Measurements from ENCODE around the gene CD44.

CD44 gene

DNA sequence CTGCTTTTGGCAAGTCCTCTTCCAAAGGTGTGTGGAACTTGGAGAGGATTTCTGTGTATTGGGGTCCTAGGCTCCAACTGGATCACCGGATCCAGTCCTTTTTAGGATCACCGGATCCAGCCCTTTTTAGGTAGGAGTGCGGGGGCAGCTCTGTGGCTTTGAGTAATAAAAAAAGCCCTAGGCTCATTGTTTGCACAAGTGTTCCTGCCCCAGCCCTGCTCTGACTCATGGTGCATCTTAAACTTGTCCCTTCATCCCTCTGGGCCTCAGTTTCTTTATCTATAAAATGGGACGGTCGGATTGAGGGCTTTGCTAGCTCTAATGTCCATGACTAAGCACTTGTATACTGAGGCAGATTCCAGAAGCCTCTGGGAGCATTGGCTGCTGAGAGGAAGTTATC is 22.7 kb upstream of the CD44 start:
- Histone ChIP-seq H3K9ac (ENCODE audit: low read length) (peak overlapping the region; percentile 49; the same call in 1 of the 2 replicates), H4K20me1 (ENCODE audit: insufficient read depth, low read length) (no peaks in the 10 kb centered on the region), H2AFZ (ENCODE audit: low read depth, low read length) (no peak overlapping the region), H3K9me3 (ENCODE audit: insufficient read depth, low read length) (no peaks in the 10 kb centered on the region), H3K4me2 (ENCODE audit: low read length) (peak overlapping the region; percentile 81), H3K36me3 (replicated peaks; ENCODE audit: low read depth, low read length) (no peaks in the 10 kb centered on the region), H3K27me3 (ENCODE audit: low read depth, low read length) (0 out of 2 replicates have a peak, but pooled peaks cover 3% of the 10 kb centered on the region), H3K79me2 (ENCODE audit: low read length) (0 out of 2 replicates have a peak, but pooled peaks cover 5% of the 10 kb centered on the region), H3K27ac (ENCODE audit: low read length) (no peak overlapping the region; the same call in 1 of the 2 replicates), H3K4me3 (ENCODE audit: low read length) (peak overlapping the region; percentile 51; the same call in 1 of the 2 replicates), H3K4me1 (ENCODE audit: low read length) (peaks cover 89% of the 10 kb centered on the region)
- no peak for TF ChIP-seq EZH2phosphoT487 (IDR thresholded peaks at IDR 0.05; ENCODE audit: low read depth)
- TF ChIP-seq, protein P1, sequence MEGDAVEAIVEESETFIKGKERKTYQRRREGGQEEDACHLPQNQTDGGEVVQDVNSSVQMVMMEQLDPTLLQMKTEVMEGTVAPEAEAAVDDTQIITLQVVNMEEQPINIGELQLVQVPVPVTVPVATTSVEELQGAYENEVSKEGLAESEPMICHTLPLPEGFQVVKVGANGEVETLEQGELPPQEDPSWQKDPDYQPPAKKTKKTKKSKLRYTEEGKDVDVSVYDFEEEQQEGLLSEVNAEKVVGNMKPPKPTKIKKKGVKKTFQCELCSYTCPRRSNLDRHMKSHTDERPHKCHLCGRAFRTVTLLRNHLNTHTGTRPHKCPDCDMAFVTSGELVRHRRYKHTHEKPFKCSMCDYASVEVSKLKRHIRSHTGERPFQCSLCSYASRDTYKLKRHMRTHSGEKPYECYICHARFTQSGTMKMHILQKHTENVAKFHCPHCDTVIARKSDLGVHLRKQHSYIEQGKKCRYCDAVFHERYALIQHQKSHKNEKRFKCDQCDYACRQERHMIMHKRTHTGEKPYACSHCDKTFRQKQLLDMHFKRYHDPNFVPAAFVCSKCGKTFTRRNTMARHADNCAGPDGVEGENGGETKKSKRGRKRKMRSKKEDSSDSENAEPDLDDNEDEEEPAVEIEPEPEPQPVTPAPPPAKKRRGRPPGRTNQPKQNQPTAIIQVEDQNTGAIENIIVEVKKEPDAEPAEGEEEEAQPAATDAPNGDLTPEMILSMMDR (IDR thresholded peaks at IDR 0.05; ENCODE audit: low read depth, low read length) = no peak

- Histone ChIP-seq H4K20me1 (ENCODE audit: insufficient read depth, low read length) (no peaks in the 10 kb centered on the region), H3K36me3 (replicated peaks; ENCODE audit: low read depth, low read length) (no peaks in the 10 kb centered on the region), H3K9me3 (ENCODE audit: insufficient read depth, low read length) (no peaks in the 10 kb centered on the region), H3K4me1 (ENCODE audit: low read length) (peaks cover 90% of the 10 kb centered on the region), H3K27ac (ENCODE audit: low read length) (no peak overlapping the region), H3K4me3 (ENCODE audit: low read length) (no peak overlapping the region), H3K4me2 (ENCODE audit: low read length) (peak overlapping the region; percentile 81), H2AFZ (ENCODE audit: low read depth, low read length) (no peak overlapping the region), H3K27me3 (ENCODE audit: low read depth, low read length) (0 out of 2 replicates have a peak, but pooled peaks cover 3% of the 10 kb centered on the region), H3K79me2 (ENCODE audit: low read length) (0 out of 2 replicates have a peak, but pooled peaks cover 5% of the 10 kb centered on the region), H3K9ac (ENCODE audit: low read length) (peak overlapping the region; percentile 49; the same call in 1 of the 2 replicates)
- TF ChIP-seq, protein P1 (IDR thresholded peaks at IDR 0.05; ENCODE audit: low read depth, low read length) = no peak
- TF ChIP-seq EZH2phosphoT487 (IDR thresholded peaks at IDR 0.05; ENCODE audit: low read depth) = no peak
These were observed 22.0 kb upstream of the CD44 start for GRCh38 chr11:35116762-35117640.

DNA sequence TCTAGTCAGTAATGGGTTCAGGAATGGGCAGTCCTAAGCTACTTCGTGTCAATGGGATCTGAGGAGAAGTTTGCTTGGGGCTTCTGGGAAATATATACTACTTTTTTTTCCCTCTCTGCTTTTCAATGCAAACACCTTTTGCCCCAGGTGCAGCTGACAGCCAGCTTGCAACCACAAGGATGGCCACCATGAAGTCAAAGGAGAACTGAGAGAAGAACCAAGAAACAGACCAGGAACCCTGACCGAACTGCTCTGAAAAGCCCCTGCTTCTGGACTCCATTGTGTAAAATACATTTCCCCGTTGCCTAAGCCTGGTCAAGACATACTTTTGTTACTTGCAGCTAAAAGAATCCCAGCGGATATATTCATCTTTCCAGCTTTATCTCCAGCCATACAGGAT is 20.1 kb upstream of the CD44 start:
- Histone ChIP-seq H3K9ac (ENCODE audit: low read length) (peak overlapping the region; percentile 74), H3K79me2 (ENCODE audit: low read length) (0 out of 2 replicates have a peak, but pooled peaks cover 5% of the 10 kb centered on the region), H3K27ac (ENCODE audit: low read length) (peak overlapping the region; percentile 91), H4K20me1 (ENCODE audit: insufficient read depth, low read length) (no peaks in the 10 kb centered on the region), H3K36me3 (replicated peaks; ENCODE audit: low read depth, low read length) (no peaks in the 10 kb centered on the region), H2AFZ (ENCODE audit: low read depth, low read length) (no peak overlapping the region), H3K4me1 (ENCODE audit: low read length) (peaks cover 99% of the 10 kb centered on the region), H3K4me3 (ENCODE audit: low read length) (peak overlapping the region; percentile 51), H3K4me2 (ENCODE audit: low read length) (peak overlapping the region; percentile 68), H3K9me3 (ENCODE audit: insufficient read depth, low read length) (no peaks in the 10 kb centered on the region), H3K27me3 (ENCODE audit: low read depth, low read length) (no peaks in the 10 kb centered on the region)
- no peak for TF ChIP-seq EZH2phosphoT487 (IDR thresholded peaks at IDR 0.05; ENCODE audit: low read depth)
- TF ChIP-seq, protein P1 (IDR thresholded peaks at IDR 0.05; ENCODE audit: low read depth, low read length) = no peak

DNA sequence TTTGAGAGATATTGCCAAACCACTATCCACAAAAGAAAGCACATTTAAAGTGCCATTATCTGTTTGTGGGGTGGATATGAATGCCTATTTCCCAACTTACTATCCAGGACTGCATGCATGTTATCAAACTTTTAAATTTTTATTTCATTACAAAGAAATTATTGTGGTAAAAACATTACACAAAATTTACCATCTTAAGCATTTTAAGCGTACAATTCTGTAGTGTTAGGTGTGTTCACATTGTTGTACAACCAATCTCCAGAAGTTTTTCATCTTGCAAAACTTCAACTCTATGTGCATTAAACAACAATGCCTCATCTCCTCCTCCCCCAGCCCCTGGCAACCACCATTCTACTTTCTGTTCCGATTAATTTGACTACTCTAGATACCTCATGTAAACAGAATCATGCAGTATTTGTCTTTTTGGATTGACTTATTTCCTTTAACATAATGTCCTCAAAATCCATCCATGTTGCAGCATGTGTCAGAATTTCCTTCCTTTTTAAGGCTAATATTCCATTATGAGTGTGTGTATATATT is 17.6 kb upstream of the CD44 start:
- no peaks in the 10 kb centered on the region for H3K27me3 ChIP-seq (ENCODE audit: low read depth, low read length)
- peaks cover 99% of the 10 kb centered on the region for H3K4me1 ChIP-seq (ENCODE audit: low read length)
- H3K9ac ChIP-seq (ENCODE audit: low read length) = peak overlapping the region; percentile 24; the same call in 1 of the 2 replicates
- peaks cover 5% of the 10 kb centered on the region; the same call in 1 of the 2 replicates for H3K79me2 ChIP-seq (ENCODE audit: low read length)
- peak overlapping the region; percentile 30; the same call in 1 of the 2 replicates for H3K4me3 ChIP-seq (ENCODE audit: low read length)
- no peaks in the 10 kb centered on the region for H3K9me3 ChIP-seq (ENCODE audit: insufficient read depth, low read length)
- peak overlapping the region; percentile 91 for H3K27ac ChIP-seq (ENCODE audit: low read length)
- H2AFZ ChIP-seq (ENCODE audit: low read depth, low read length) = no peak overlapping the region
- no peaks in the 10 kb centered on the region for H4K20me1 ChIP-seq (ENCODE audit: insufficient read depth, low read length)
- peak overlapping the region; percentile 48 for H3K4me2 ChIP-seq (ENCODE audit: low read length)
- H3K36me3 ChIP-seq (replicated peaks; ENCODE audit: low read depth, low read length) = no peaks in the 10 kb centered on the region
- TF ChIP-seq EZH2phosphoT487 (IDR thresholded peaks at IDR 0.05; ENCODE audit: low read depth) = no peak
